ENCODE data around the gene IGFL2. TPM values are rescaled to one million over a fixed set of nuclear protein-coding genes. Genes with fewer than 3 reads are reported as not detected.

IGFL2 gene
- total and polyA plus RNA-seq, 2 donors from 2014 or later = not detected

DNA sequence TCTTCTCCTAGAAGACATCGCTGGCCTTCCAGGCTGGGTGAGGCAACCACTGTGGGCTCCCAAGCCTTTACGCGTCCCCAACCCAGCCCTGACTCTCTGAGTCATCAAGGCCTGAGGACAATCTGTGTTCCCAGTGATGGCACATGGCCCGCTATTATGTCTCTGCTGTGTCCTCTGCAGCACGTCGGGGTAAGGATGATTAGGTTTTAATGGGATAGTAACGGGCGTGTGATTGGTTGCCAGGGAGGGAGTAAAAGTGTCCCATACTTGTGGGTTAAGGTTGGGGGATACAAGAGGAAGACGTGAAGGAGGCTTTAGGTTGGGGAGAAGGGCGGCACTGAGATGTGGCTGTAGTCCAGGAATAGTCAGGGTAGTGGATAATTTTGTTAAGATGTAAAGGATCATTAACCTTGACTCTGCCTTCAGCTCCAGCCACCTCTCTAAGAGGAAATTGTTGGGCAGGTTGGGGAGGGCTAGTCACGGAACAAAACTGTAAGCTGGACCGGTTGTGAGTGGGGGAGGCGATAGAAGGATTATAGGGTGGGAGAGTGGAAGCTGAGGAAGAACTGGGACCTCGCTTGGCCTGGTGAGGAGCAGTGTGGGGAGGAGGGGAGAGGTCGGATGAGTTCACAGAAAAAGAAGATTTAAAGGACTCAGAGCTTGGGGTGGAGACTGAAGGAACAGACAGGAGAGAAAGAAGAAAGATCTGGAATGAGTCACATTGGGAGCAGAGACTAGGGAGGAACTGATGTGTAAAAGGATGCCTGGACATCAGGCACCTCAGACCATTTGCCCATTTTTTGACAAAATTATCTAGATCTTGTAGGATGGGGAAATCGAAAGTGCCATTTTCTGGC lies 53.6 kb downstream of the IGFL2 start:
- Histone ChIP-seq H3K27ac (ENCODE audit: low read depth in 2 of 2, low read length in 2 of 2) (no peak overlapping the region), H3K9me3 (ENCODE audit: control insufficient read depth in 2 of 3, insufficient read depth in 1 of 3, low read length in 3 of 3) (no peaks in the 10 kb centered on the region), H3K4me3 (ENCODE audit: low read length in 3 of 3) (no peak overlapping the region), H3K36me3 (ENCODE audit: control insufficient read depth in 2 of 3, insufficient read depth in 3 of 3, low read length in 3 of 3) (no peaks in the 10 kb centered on the region), H3K9ac (ENCODE audit: low read length in 3 of 3) (no peak overlapping the region), H3K27me3 (ENCODE audit: control insufficient read depth, insufficient read depth, low read length) (no peaks in the 10 kb centered on the region), H3K4me1 (ENCODE audit: control insufficient read depth in 2 of 3, insufficient read depth in 2 of 3, low read depth in 1 of 3, low read length in 3 of 3) (no peaks in the 10 kb centered on the region)
- peak in 1 of 5 donors; percentile 12 for DNase-seq
- FAIRE-seq = no peak
- intact Hi-C loops (cut with DNase I) = no loop called here
- TF ChIP-seq, protein P1, sequence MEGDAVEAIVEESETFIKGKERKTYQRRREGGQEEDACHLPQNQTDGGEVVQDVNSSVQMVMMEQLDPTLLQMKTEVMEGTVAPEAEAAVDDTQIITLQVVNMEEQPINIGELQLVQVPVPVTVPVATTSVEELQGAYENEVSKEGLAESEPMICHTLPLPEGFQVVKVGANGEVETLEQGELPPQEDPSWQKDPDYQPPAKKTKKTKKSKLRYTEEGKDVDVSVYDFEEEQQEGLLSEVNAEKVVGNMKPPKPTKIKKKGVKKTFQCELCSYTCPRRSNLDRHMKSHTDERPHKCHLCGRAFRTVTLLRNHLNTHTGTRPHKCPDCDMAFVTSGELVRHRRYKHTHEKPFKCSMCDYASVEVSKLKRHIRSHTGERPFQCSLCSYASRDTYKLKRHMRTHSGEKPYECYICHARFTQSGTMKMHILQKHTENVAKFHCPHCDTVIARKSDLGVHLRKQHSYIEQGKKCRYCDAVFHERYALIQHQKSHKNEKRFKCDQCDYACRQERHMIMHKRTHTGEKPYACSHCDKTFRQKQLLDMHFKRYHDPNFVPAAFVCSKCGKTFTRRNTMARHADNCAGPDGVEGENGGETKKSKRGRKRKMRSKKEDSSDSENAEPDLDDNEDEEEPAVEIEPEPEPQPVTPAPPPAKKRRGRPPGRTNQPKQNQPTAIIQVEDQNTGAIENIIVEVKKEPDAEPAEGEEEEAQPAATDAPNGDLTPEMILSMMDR (IDR thresholded peaks at IDR 0.05; ENCODE audit: borderline replicate concordance, extremely low read depth, insufficient read depth) = no peak

DNA sequence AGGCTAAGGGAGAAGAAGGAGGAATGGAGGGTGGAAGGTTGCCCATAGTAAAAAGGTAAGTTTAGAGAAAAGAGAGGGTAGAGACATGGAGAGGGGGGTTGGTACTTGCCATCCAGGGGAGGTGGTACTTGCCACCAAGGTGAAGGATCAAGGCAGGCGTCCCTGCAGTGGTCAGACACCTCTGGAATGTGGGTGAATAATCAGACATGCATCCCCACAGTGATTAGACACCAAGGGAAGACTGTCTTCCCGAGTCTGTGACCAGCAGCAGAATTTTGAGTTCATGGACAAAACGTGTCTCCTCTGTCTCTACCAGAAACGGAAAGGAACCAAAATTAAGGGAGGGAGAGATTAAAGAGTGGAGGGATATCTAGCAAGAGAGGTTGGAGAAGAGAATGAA lies 54.4 kb downstream of the IGFL2 start:
- Histone ChIP-seq H3K27ac (ENCODE audit: low read depth in 2 of 2, low read length in 2 of 2) (no peak overlapping the region), H3K9ac (ENCODE audit: low read length in 3 of 3) (no peak overlapping the region), H3K36me3 (ENCODE audit: control insufficient read depth in 2 of 3, insufficient read depth in 3 of 3, low read length in 3 of 3) (no peaks in the 10 kb centered on the region), H3K4me3 (ENCODE audit: low read length in 3 of 3) (no peak overlapping the region), H3K27me3 (ENCODE audit: control insufficient read depth, insufficient read depth, low read length) (no peaks in the 10 kb centered on the region), H3K9me3 (ENCODE audit: control insufficient read depth in 2 of 3, insufficient read depth in 1 of 3, low read length in 3 of 3) (no peaks in the 10 kb centered on the region), H3K4me1 (ENCODE audit: control insufficient read depth in 2 of 3, insufficient read depth in 2 of 3, low read depth in 1 of 3, low read length in 3 of 3) (no peaks in the 10 kb centered on the region)
- FAIRE-seq = no peak
- TF ChIP-seq, protein P1 (IDR thresholded peaks at IDR 0.05; ENCODE audit: borderline replicate concordance, extremely low read depth, insufficient read depth) = no peak
- intact Hi-C loops (cut with DNase I) = no loop called here
- no peak for DNase-seq

DNA sequence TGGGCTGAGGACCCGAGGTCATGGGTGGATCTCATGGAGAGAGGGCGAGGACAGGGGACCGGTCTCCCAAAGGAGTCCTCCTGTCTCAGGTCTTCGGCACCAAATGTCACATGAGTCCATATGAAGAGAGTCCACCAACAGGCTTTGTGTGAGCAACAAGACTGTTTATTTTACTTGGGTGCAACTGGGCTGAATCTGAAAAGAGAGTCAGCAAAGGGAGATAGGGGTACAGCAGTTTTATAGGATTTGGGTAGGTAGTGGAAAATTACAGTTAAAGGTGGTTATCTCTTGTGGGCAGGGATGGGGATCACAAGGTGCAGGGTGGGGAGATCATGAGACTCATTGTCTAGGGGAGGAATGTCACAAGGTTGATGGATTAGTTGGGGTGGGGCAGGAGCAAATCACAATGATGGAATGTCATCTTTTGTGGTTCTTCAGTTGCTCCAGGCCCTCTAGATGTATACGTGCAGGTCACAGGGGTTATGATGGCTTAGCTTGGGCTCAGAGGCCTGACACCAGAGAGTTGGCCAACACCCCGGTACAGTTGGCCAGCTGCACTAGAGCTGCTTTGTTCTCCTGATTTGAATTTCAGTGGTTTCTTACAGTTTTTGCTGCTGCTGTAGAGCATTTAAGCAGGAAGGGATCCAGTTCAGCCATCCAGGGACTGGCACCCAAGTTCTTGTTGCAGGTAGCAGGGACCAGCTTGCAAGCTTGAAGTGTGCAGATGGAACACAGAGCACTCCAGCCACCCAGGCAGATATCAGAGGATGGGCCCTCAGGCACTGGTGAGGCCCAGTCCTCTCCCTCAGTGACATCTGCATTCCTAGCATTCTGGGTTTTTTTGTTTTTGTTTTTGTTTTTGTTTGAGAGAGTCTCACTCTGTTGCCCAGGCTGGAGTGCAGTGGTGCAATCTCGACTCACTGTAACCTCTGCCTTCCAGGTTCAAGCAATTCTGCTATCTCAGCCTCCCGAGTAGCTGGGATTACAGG lies 55.1 kb downstream of the IGFL2 start:
- no peaks in the 10 kb centered on the region for H3K9me3 ChIP-seq (ENCODE audit: control insufficient read depth in 2 of 3, insufficient read depth in 1 of 3, low read length in 3 of 3)
- no peak for DNase-seq
- no peaks in the 10 kb centered on the region for H3K4me1 ChIP-seq (ENCODE audit: control insufficient read depth in 2 of 3, insufficient read depth in 2 of 3, low read depth in 1 of 3, low read length in 3 of 3)
- H3K9ac ChIP-seq (ENCODE audit: low read length in 3 of 3) = no peak overlapping the region
- intact Hi-C loops (cut with DNase I) = no loop called here
- no peak for FAIRE-seq
- H3K27me3 ChIP-seq (ENCODE audit: control insufficient read depth, insufficient read depth, low read length) = no peaks in the 10 kb centered on the region
- no peak overlapping the region for H3K27ac ChIP-seq (ENCODE audit: low read depth in 2 of 2, low read length in 2 of 2)
- H3K4me3 ChIP-seq (ENCODE audit: low read length in 3 of 3) = no peak overlapping the region
- no peaks in the 10 kb centered on the region for H3K36me3 ChIP-seq (ENCODE audit: control insufficient read depth in 2 of 3, insufficient read depth in 3 of 3, low read length in 3 of 3)
- TF ChIP-seq, protein P1 (IDR thresholded peaks at IDR 0.05; ENCODE audit: borderline replicate concordance, extremely low read depth, insufficient read depth) = no peak

Data from kidney (tissue), 14 donors.